ENCODE results near the gene PLA2G6. TPM values are rescaled to one million over a fixed set of nuclear protein-coding genes. Genes with fewer than 3 reads are reported as not detected.
A peak's percentile ranks its signal among the peaks of the same experiment; 100 is the strongest.

PLA2G6 gene
- total RNA-seq, 4 donors from 2014 or later, result 12.9 to 24.2 (median 14.2) TPM

DNA sequence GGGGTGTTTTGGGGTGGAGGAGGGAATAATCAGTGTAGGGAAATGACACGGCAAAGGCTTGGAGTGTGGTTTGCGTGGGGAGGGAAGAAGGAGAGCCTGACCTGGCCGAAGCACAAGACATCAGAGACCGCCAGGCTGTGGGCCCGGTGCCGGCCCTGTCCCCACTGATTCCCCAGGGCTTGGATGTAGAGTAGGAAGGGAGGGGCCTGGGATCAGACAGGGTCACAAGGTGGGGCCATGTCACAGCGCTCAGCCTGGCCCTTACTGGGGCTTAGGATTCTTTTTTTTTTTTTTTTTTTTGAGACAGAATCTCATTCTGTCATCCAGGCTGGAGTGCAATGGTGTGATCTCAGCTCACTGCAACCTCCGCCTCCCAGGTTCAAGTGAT lies 114.6 kb downstream of the PLA2G6 start:
- WGBS, 2 donors, result 71 to 87% methylated on average over 8 of the region's 8 CpGs
- Histone ChIP-seq H3K9me3 (no peaks in the 10 kb centered on the region), H3K27ac (peak overlapping the region in 1 of 4 donors; percentile 25), H3K4me1 (peaks cover 0 to 22% (median 7%) of the 10 kb centered on the region in 3 donors), H3K27me3 (no peaks in the 10 kb centered on the region), H3K4me3 (no peak overlapping the region), H3K36me3 (peaks cover 26 to 99% (median 26%) of the 10 kb centered on the region in 3 donors)
- DNase-seq, result no peak
- TF ChIP-seq POLR2A (IDR thresholded peaks at IDR 0.05), result no peak
- TF ChIP-seq, protein P1, sequence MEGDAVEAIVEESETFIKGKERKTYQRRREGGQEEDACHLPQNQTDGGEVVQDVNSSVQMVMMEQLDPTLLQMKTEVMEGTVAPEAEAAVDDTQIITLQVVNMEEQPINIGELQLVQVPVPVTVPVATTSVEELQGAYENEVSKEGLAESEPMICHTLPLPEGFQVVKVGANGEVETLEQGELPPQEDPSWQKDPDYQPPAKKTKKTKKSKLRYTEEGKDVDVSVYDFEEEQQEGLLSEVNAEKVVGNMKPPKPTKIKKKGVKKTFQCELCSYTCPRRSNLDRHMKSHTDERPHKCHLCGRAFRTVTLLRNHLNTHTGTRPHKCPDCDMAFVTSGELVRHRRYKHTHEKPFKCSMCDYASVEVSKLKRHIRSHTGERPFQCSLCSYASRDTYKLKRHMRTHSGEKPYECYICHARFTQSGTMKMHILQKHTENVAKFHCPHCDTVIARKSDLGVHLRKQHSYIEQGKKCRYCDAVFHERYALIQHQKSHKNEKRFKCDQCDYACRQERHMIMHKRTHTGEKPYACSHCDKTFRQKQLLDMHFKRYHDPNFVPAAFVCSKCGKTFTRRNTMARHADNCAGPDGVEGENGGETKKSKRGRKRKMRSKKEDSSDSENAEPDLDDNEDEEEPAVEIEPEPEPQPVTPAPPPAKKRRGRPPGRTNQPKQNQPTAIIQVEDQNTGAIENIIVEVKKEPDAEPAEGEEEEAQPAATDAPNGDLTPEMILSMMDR (IDR thresholded peaks at IDR 0.05), result no peak
- intact Hi-C loops (cut with DNase I), result no loop called here

DNA sequence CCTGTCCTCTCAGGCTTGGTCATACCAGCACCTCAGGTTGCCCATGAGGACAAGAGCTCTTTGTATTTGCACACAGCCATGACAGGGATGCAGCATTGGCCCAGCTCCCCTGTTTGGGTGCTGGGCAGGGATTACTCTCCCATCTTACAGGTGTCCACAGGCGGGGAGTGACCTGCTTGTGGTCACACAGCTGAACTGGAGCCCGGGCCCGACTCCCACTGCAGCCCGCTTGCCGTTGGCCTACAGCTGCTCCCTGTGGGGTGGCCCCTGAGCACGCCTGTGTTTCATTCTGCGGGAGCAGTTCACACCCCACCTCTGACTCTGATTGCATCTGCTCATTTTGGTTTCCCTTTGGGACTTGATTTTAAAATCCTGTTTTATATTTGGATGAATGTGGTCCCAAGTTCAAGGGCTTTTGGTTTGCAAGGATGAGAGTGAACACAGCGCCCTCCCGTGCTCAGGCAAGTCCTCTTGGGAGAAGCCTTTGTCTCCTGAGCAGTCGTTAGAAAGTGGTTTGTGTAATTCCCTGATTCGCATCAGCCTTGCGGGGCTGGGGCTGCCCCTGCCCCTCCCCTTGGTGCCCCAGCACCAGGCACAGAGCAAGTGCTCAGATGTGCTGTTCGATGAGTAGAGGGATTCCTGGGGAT lies 115.1 kb downstream of the PLA2G6 start:
- no peak overlapping the region for H3K4me3 ChIP-seq
- peaks cover 0 to 22% (median 7%) of the 10 kb centered on the region in 3 donors for H3K4me1 ChIP-seq
- intact Hi-C loops (cut with DNase I), result no loop called here
- TF ChIP-seq, protein P1 (IDR thresholded peaks at IDR 0.05), result no peak
- no peak for TF ChIP-seq POLR2A (IDR thresholded peaks at IDR 0.05)
- H3K36me3 ChIP-seq, result peaks cover 26 to 99% (median 26%) of the 10 kb centered on the region in 3 donors
- 79 to 97% methylated on average over 6 to 10 of the region's 13 CpGs for WGBS, 2 donors
- no peaks in the 10 kb centered on the region for H3K9me3 ChIP-seq
- no peaks in the 10 kb centered on the region for H3K27me3 ChIP-seq
- no peak for DNase-seq
- peak overlapping the region in 1 of 4 donors; percentile 25 for H3K27ac ChIP-seq

DNA sequence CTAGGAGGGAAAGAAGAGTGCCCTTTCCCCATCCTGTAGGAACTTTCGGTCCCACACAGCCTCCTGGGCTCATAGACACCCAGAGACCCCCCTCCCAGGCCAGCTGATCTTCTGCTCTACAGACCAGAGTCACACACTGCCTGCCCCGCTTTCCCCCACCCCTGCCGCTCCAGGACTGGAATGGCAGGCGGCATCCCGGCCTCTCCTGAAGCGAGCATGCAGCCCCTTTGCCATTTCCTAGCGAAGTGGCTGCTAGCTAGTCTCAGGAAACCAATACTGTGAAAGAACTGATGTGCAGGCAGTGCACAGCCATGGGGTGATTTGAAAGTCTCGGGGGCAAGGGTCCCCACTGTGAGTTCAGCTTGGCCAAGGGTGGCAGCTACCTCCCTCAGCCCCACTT lies 116.1 kb downstream of the PLA2G6 start:
- Histone ChIP-seq H3K27me3 (no peaks in the 10 kb centered on the region), H3K9me3 (no peaks in the 10 kb centered on the region), H3K4me1 (peaks cover 0 to 22% (median 7%) of the 10 kb centered on the region in 3 donors), H3K4me3 (no peak overlapping the region), H3K36me3 (peaks cover 26 to 99% (median 26%) of the 10 kb centered on the region in 3 donors), H3K27ac (no peak overlapping the region)
- WGBS, 2 donors, result 67 to 98% methylated on average over 1 to 8 of the region's 8 CpGs
- no peak for TF ChIP-seq POLR2A (IDR thresholded peaks at IDR 0.05)
- TF ChIP-seq, protein P1 (IDR thresholded peaks at IDR 0.05), result no peak
- intact Hi-C loops (cut with DNase I), result no loop called here
- DNase-seq, result no peak

DNA sequence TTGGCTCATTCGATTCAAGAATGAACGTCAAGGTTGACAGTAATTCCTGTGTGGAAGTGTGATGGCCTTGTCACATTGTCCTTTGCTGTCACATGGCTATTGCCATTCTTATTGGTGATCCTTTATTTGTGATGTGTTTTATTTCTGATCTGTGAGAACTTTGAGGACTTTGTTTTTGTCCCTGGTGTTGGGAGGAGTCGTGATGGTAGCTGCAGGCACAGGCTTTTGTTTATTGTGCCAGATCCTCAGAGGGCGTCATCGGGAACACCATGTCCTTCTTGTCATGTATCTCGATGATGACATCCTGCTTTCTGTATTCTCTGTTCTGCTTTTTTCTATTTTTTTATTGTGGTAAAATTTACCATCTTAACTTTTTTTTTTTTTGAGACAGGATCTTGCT lies 118.8 kb downstream of the PLA2G6 start:
- Histone ChIP-seq H3K4me3 (no peak overlapping the region), H3K27me3 (no peaks in the 10 kb centered on the region), H3K9me3 (no peaks in the 10 kb centered on the region), H3K27ac (peak overlapping the region in 3 of 4 donors; percentile 58 to 68 (median 61)), H3K36me3 (peaks cover 23 to 91% (median 28%) of the 10 kb centered on the region in 3 donors), H3K4me1 (peaks cover 0 to 5% (median 4%) of the 10 kb centered on the region in 3 donors)
- no peak for DNase-seq
- intact Hi-C loops (cut with DNase I), result no loop called here
- WGBS, 2 donors, result 67 to 73% methylated on average over 6 of the region's 6 CpGs
- TF ChIP-seq POLR2A (IDR thresholded peaks at IDR 0.05), result no peak
- TF ChIP-seq, protein P1 (IDR thresholded peaks at IDR 0.05), result no peak

Small RNAs within 50 kb of the gene (small RNA-seq; reads per million reads assigned to genes)
- 0 reads per million in 4 donors for gene RN7SL704P

Other genes starting within 250 kb of the PLA2G6 start
- under 1 TPM in 2 of 4 donors, not detected in 2; 0.13 to 0.38 TPM for gene C22orf23, start 228.2 kb downstream of the PLA2G6 start, total RNA-seq
- gene POLR2F, start 228.1 kb downstream of the PLA2G6 start, total RNA-seq, result 10 to 100 TPM; 31.7 to 56.1 (median 46.9) TPM
- gene SOX10, start 197.3 kb downstream of the PLA2G6 start, total RNA-seq, result 1 to 10 TPM in 2 of 4 donors, under 1 TPM in 1, not detected in 1; 0.44 to 1.7 (median 1.5) TPM
- gene PICK1, start 124.4 kb downstream of the PLA2G6 start, total RNA-seq, result 10 to 100 TPM; 26.3 to 53.1 (median 31.2) TPM
- not detected for gene SLC16A8, start 97.6 kb downstream of the PLA2G6 start, total RNA-seq
- 1 to 10 TPM in 3 of 4 donors, under 1 TPM in 1; 0.26 to 4.8 (median 2.8) TPM for gene BAIAP2L2, start 71.1 kb downstream of the PLA2G6 start, total RNA-seq
- 10 to 100 TPM; 19.4 to 51.6 (median 40.5) TPM for gene MAFF, start 20.2 kb upstream of the PLA2G6 start, total RNA-seq
- gene TMEM184B, start 91.2 kb upstream of the PLA2G6 start, total RNA-seq, result 10 to 100 TPM; 22.5 to 55.1 (median 28.3) TPM
- 10 to 100 TPM; 40.8 to 94.4 (median 55.9) TPM for gene CSNK1E, start 135.6 kb upstream of the PLA2G6 start, total RNA-seq

All from esophagus squamous epithelium (tissue), 5 donors.